ENCODE measurements around the gene ULK4. TPM values are rescaled to one million over a fixed set of nuclear protein-coding genes. Genes with fewer than 3 reads are reported as not detected.

Gene ULK4
- total and polyA plus RNA-seq, 2 of the 8 experiments (the other 6 are each of a cell fraction or from before 2014, with no cell fraction given): 3.0 to 10.8 TPM

GRCh38 chr3:41324156-41324475 is 637.8 kb downstream of the ULK4 start:
- H3K27me3 ChIP-seq (replicated peaks in 1 of 4; ENCODE audit: control insufficient read depth in 3 of 4, extremely low read depth in 1 of 4, insufficient read depth in 3 of 4, low read length in 3 of 4): no peaks in the 10 kb centered on the region
- DNase-seq (ENCODE audit: low read depth in 1 of 2, low spot score in 2 of 2) (no peak), FAIRE-seq (no peak)
- no peaks in the 10 kb centered on the region for H3K79me1 ChIP-seq (ENCODE audit: low read depth, low read length)
- H4K5ac ChIP-seq (ENCODE audit: insufficient read length, low read depth, low read length): no peak overlapping the region
- H3K79me2 ChIP-seq (ENCODE audit: control insufficient read depth in 1 of 2, insufficient read depth in 2 of 2, low read length in 2 of 2): no peaks in the 10 kb centered on the region
- no peak overlapping the region for H2BK12ac ChIP-seq (ENCODE audit: low read depth, low read length)
- H3K27ac ChIP-seq (ENCODE audit: low read depth, low read length): no peak overlapping the region
- H3K36me3 ChIP-seq (ENCODE audit: control insufficient read depth in 2 of 4, insufficient read depth in 4 of 4, low read length in 3 of 4): no peaks in the 10 kb centered on the region
- H2AFZ ChIP-seq (ENCODE audit: low read length): no peak overlapping the region
- CTCF ChIA-PET (ENCODE audit: partially characterized antibody): interaction anchor here (0.8 kb wide), 1 partner anchor 740 kb away, joined by 3 read pairs; no protein-coding TSS in a partner anchor
- no peaks in the 10 kb centered on the region for H3K9me3 ChIP-seq (ENCODE audit: insufficient read depth in 2 of 2, low read depth in 1 of 2, low read length in 1 of 2)
- H3K18ac ChIP-seq (ENCODE audit: extremely low read depth, low read length): no peak overlapping the region
- no peaks in the 10 kb centered on the region for H3K23me2 ChIP-seq (ENCODE audit: low read depth, low read length)
- no peak overlapping the region for H2BK20ac ChIP-seq (ENCODE audit: low read length)
- no peak overlapping the region for H4K91ac ChIP-seq (replicated peaks; ENCODE audit: insufficient read length, low read length)
- no peak overlapping the region for H3K56ac ChIP-seq (replicated peaks; ENCODE audit: insufficient read length, low read depth, low read length)
- no peak overlapping the region; the same call in 1 of the 2 replicates for H2BK15ac ChIP-seq (ENCODE audit: low read length)
- H3K4me1 ChIP-seq (replicated peaks in 1 of 4; ENCODE audit: control insufficient read depth in 3 of 4, insufficient read depth in 4 of 4, low read length in 3 of 4): peaks cover 3 to 20% (median 16%) of the 10 kb centered on the region in 4 experiments
- POLR2A ChIA-PET (ENCODE audit: partially characterized antibody): interaction anchor here (1.0 kb wide), 1 partner anchor 124 kb away, joined by 4 read pairs; the partner anchor contains the start of gene CTNNB1
- no peak overlapping the region for H3K23ac ChIP-seq (ENCODE audit: insufficient read length)
- no peaks in the 10 kb centered on the region for H4K20me1 ChIP-seq (replicated peaks in 1 of 2; ENCODE audit: control insufficient read depth in 1 of 2, insufficient read depth in 2 of 2, low read length in 2 of 2)
- no peak overlapping the region for H3K4me3 ChIP-seq (ENCODE audit: extremely low read depth in 1 of 4, insufficient read depth in 2 of 4, low read depth in 3 of 4, low read length in 4 of 4)
- H3K9ac ChIP-seq (replicated peaks in 1 of 4; ENCODE audit: extremely low read depth in 1 of 4, low read depth in 3 of 4, low read length in 3 of 4): no peak overlapping the region
- no peak overlapping the region for H3K14ac ChIP-seq (ENCODE audit: insufficient read length)
- H4K8ac ChIP-seq (ENCODE audit: extremely low read depth, insufficient read depth, low read length): no peak overlapping the region
- H2AK5ac ChIP-seq (ENCODE audit: low read depth, low read length): no peak overlapping the region
- no peak overlapping the region for H3K4me2 ChIP-seq (ENCODE audit: insufficient read depth in 1 of 2, low read depth in 2 of 2, low read length in 2 of 2)
- H3K4ac ChIP-seq (replicated peaks; ENCODE audit: insufficient read length, low read depth, low read length): no peak overlapping the region
- no peak overlapping the region for H2BK120ac ChIP-seq (replicated peaks; ENCODE audit: low read depth, low read length)
- no peak overlapping the region for H2BK5ac ChIP-seq (ENCODE audit: low read depth, low read length)
- TF ChIP-seq ASH2L (IDR thresholded peaks at IDR 0.05; ENCODE audit: low read length) (no peak), BRCA1 (IDR thresholded peaks at IDR 0.05; ENCODE audit: low read depth, low read length) (no peak), POU5F1 (IDR thresholded peaks at IDR 0.05; ENCODE audit: low read depth, low read length) (no peak), SUZ12 (IDR thresholded peaks at IDR 0.05; ENCODE audit: low read length) (no peak), EGR1 (IDR thresholded peaks at IDR 0.05; ENCODE audit: borderline replicate concordance, low read depth, low read length) (no peak), ZNF274 (IDR thresholded peaks at IDR 0.05; ENCODE audit: borderline replicate concordance, extremely low read depth, low read length) (no peak)

All from H1 (cell line).